AG20443 (cell line): ENCODE results near the gene MRPL30.
"Not testable (repeated sequence)": the region's sequence is repeated elsewhere in the genome, so short reads cannot be mapped to it uniquely, and the experiment has no call there.

Source experiments
- DNase-seq: peaks from one replicate; pipeline ENCODE4 v3.0.0; 2012; ENCODE audit warnings: low spot score, mixed read lengths

Gene MRPL30

GRCh38 chr2:99184811-99185210, 3.8 kb downstream of the MRPL30 start:
- DNase-seq: no peak

DNA sequence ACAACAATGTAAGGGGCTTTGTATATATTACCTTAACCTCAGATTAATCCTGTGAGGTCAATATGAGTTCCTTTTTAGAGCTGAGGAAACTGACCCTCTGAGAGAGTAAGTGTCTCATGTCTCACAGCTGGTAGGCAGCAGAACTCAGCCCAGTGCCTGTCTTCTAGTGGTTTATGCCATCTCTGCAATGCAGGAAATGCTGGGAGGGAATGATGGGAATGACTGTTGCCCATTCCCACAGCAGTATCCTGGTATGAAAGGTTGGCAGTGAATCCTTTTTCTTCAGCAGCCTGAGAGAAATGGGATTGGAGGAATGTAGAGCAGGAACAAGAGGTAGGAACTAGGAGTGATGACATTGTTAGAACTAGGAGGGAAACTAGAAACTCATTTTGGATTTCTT, 6.0 kb downstream of the MRPL30 start:
- DNase-seq: no peak

- DNase-seq: no peak
Observed at GRCh38 chr2:99188357-99188756, 7.4 kb downstream of the MRPL30 start.

- DNase-seq: no peak
Observed at GRCh38 chr2:99190548-99190947, 9.6 kb downstream of the MRPL30 start.

DNA sequence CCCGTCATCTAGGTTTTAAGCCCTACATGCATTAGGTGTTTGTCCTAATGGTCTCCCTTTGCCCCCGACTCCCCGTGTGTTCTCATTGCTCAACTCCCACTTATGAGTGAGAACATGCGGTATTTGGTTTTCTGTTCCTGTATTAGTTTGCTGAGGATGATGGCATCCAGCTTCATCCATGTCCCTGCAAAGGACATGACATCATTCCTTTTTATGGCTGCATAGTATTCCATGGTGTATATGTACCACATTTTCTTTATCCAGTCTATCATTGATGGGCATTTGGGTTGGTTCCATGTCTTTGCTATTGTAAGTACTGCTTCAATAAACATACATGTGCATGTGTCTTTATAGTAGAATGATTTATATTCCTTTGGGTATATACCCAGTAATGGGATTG, 11.4 kb downstream of the MRPL30 start:
- not testable (repeated sequence) for DNase-seq

- DNase-seq: no peak
Observed at GRCh38 chr2:99198103-99198841, 17.3 kb downstream of the MRPL30 start.

DNA sequence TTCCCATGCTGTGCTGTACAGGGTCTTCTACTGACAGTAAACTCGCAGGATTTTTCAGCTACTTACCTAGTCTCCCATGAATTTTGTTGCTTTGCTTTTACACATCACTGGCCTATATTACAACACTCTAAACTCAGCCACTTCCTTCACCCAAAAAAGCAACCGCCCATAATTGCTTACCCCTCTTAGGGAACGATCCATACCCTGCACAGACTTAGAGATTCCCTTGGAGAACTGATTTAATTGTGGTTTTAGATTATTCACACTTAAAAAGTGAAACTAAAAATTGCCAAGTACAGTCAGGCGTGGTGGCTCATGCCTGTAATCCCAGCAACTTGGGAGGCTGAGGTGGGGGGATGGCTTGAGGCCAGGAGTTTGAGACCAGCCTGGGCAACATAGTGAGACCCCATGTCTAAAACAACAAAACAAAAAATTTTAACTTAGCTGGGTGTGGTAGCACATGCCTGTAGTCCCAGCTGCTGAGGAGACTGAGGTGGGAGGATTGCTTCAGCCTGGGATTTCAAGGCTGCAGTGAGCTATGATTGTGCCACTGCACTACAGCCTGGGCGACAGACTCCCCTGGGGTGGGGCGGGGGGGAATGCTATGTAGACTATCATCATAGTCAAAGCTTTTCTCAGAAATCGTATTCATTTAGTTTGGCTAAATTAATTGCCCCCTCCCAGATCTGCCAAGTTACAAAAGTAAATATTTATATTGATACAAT, 19.3 kb downstream of the MRPL30 start:
- no peak for DNase-seq

DNA sequence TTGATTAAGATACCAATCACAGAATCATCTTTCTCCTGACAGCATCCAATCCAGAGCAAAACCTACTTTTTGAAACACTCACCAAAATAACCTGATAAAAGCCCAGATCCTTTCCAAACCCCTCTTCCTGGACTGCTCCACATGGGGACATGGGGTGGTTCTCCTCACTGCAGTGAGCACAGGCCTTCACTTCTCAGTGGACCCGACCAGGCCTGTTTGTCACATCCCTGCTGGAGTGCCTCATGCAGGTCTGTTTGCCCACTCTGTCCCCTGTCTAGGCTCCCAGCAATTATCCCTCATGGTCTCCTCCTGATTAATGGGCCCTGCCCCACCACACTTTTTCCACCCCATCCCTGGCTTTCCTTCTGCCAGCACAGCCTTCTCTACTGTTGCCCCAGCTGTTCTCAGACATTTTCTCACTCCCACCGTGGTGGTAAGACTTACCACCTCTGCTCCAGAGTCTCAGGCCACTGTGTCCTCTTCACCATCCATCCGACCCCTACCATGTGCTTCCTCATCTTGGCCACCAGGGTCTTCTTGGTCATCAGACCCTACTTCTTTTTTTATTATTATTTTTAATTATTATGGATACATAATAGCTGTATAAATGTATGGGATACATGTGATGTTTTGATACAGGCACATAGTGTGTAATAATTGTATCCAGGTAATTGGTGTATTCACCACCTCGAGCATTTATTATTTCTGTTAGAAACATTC, 21.1 kb downstream of the MRPL30 start:
- no peak for DNase-seq

DNA sequence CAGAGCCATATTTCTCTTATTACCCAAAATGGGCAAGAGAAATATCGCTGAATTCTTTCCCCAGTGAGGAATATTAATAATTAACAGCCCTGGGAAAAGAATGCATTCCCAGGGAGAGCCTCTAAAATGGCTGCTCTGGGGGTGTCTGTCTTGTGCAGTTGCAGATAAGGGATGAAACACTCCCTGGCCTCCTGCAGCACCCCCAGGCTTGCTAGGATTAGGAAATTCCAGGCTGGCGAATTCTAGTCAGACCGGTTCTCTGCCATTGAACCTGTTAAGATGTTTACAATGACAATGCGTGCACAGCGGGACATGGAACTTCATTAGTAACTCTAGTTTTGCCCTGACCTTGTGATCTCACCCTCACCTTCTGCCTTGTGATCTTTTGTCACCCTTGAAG, 24.5 kb downstream of the MRPL30 start:
- no peak for DNase-seq

DNA sequence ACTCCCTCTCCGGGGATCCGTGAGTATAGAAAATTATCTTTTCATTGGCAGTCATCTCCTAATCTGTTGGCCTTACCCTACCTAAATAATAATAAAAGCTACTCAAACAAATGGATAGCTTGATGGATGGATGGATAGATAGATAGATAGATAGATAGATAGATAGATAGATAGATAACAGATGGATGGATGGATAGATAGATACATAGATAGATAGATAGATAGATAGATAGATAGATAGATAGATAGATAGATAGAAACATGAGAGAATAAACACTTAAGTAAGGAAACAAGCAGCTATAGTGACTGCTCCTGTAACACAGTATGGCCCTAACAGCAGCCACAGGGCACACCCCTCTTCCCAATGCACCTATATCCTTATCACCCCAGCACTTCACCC, 35.1 kb downstream of the MRPL30 start:
- no peak for DNase-seq

DNA sequence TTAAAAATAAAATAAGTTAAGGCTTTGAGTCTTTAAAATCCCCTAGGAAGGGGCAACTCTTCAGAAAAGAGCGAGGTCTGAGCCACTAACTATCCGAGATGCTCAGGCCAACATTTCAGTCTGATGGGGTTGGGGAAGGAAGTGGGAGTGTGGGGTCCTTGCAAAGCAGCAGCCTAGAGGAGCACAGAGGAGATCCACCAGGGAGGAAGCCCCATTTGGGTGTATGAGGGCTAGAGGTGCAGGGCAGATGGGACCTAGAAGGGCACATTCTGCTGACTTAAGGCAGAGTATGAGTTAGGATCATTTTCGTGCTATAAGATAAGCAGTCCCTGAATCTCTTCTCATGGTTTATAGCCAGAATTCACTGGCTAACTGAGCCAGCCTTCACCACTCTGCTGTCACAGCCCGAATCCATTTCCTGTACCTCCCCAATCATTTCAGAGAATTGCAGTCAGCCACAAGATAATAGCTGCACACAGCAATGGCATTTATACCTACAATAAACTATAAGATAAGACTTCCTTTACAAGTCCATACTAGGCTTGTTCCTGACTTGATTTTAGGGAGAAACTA, 37.0 kb downstream of the MRPL30 start:
- no peak for DNase-seq

- not testable (repeated sequence) for DNase-seq
Observed at GRCh38 chr2:99233177-99233576, 52.2 kb downstream of the MRPL30 start.

- no peak for DNase-seq
Observed at GRCh38 chr2:99238599-99238998, 57.6 kb downstream of the MRPL30 start.

GRCh38 chr2:99240431-99240830, 59.4 kb downstream of the MRPL30 start:
- no peak for DNase-seq

- no peak for DNase-seq
Observed at GRCh38 chr2:99242151-99242550, 61.2 kb downstream of the MRPL30 start.
